GM23248 (cell line): Measurements from ENCODE around the gene ATXN3L.

Experiments used
- EZH2 ChIP-seq: fragments of 200-600 bp; sonication (generic); IDR thresholded peaks from 2 replicates; pipeline ENCODE4 v1.6.1; 2018; ENCODE audit warnings: antibody characterized with exemption, mild to moderate bottlenecking; ENCODE audit not compliant: insufficient read depth, poor library complexity, severe bottlenecking
- EZH2phosphoT487 ChIP-seq: fragments of 200-600 bp; sonication (generic); IDR thresholded peaks from 2 replicates; pipeline ENCODE4 v1.6.1; 2018; ENCODE audit warnings: antibody characterized with exemption, moderate library complexity, mild to moderate bottlenecking, low read depth; ENCODE audit not compliant: insufficient read depth

DNA sequence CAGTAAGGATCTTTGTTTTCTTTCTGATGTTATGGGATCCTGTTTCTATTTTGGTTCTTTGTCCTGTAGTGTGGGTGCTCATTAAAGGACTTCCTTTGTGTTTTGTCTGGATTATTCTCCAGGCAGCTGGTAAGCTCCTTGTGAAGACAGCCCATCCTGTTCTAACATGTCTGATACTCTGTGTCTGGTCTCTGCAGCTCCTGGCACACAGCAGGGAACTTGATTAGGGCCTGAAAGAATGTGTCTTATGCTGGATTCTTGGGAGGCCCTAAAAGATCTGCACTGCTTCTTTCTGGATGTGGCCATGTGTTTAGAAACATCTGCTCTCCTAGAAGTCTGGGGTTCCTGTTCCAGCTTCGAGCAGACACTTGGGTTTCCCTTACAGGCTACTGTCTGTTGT, 38.1 kb upstream of the ATXN3L start:
- TF ChIP-seq EZH2phosphoT487 (no peak), EZH2 (no peak)
